ENCODE data around the gene EVC2. TPM values are rescaled to one million over a fixed set of nuclear protein-coding genes. Genes with fewer than 3 reads are reported as not detected.

EVC2 gene
- total and polyA plus RNA-seq, 2 of the 13 experiments (the other 11 are each of a cell fraction or from before 2014, with no cell fraction given) = not detected

DNA sequence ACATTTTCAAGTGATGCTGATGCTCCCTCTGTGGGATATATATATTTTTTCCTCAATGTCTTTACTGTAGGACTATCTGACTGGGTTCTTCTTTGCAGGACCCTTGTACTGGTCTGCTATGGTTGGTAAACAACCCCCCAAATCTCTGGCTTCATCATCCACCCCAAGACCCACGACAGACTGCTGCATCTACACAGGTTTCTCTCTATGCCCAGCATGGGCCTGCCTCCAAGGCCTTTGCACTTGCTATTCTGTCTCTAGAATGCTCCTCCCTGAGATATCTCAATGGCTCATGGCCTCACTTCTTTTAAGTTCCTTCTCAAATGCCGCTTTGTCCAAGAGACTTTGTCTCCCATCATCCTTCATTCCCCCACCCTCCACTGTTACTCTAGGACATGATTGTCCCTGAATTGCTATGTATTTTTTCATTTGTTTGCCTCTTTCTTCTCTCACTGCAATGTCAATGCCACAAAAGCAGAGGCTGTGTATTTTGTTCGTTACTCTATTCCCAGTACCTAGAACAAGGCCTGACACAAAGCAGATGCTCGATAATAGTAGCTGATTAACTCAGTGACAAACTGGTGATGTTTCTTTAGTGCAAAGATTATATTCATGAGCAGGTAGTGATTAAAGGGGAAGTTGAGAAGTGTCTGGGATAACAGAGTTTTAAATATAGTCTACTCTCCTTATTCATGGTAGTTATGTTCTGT is 9.2 kb upstream of the EVC2 start (continued):
- TF ChIP-seq, protein P1, sequence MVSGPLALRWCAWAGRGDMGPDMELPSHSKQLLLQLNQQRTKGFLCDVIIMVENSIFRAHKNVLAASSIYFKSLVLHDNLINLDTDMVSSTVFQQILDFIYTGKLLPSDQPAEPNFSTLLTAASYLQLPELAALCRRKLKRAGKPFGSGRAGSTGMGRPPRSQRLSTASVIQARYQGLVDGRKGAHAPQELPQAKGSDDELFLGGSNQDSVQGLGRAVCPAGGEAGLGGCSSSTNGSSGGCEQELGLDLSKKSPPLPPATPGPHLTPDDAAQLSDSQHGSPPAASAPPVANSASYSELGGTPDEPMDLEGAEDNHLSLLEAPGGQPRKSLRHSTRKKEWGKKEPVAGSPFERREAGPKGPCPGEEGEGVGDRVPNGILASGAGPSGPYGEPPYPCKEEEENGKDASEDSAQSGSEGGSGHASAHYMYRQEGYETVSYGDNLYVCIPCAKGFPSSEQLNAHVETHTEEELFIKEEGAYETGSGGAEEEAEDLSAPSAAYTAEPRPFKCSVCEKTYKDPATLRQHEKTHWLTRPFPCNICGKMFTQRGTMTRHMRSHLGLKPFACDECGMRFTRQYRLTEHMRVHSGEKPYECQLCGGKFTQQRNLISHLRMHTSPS (CRISPR knock-in tag; IDR thresholded peaks at IDR 0.05; ENCODE audit: low read depth) = no peak
- TF ChIP-seq PHF8 (CRISPR knock-in tag; IDR thresholded peaks at IDR 0.05) (no peak), NCOA5 (CRISPR knock-in tag; IDR thresholded peaks at IDR 0.05) (no peak), TRAFD1 (CRISPR knock-in tag; IDR thresholded peaks at IDR 0.05; ENCODE audit: borderline replicate concordance) (no peak), ZNF775 (CRISPR knock-in tag; IDR thresholded peaks at IDR 0.05; ENCODE audit: borderline replicate concordance) (no peak), ZNF780A (CRISPR knock-in tag; IDR thresholded peaks at IDR 0.05) (no peak), MAFK (conservative IDR thresholded peaks at IDR 0.05 in 1 of 2, IDR thresholded peaks at IDR 0.05 in 1 of 2; ENCODE audit: low read length in 2 of 2) (no peak), KDM5B (CRISPR knock-in tag; IDR thresholded peaks at IDR 0.05; ENCODE audit: borderline replicate concordance) (no peak), ONECUT2 (CRISPR knock-in tag; IDR thresholded peaks at IDR 0.05) (peak; percentile 28; the same call in 1 of the 2 replicates), ATF1 (CRISPR knock-in tag; IDR thresholded peaks at IDR 0.05) (0 out of 2 replicates have a peak, but pooled peaks have one; percentile 40), ZNF530 (CRISPR knock-in tag; IDR thresholded peaks at IDR 0.05; ENCODE audit: low read depth) (no peak), POLR2AphosphoS5 (IDR thresholded peaks at IDR 0.05; ENCODE audit: low read depth, low read length) (no peak), FOXO1 (CRISPR knock-in tag; IDR thresholded peaks at IDR 0.05) (no peak), ZNF20 (CRISPR knock-in tag; IDR thresholded peaks at IDR 0.05) (no peak)
- TF ChIP-seq, protein P2, sequence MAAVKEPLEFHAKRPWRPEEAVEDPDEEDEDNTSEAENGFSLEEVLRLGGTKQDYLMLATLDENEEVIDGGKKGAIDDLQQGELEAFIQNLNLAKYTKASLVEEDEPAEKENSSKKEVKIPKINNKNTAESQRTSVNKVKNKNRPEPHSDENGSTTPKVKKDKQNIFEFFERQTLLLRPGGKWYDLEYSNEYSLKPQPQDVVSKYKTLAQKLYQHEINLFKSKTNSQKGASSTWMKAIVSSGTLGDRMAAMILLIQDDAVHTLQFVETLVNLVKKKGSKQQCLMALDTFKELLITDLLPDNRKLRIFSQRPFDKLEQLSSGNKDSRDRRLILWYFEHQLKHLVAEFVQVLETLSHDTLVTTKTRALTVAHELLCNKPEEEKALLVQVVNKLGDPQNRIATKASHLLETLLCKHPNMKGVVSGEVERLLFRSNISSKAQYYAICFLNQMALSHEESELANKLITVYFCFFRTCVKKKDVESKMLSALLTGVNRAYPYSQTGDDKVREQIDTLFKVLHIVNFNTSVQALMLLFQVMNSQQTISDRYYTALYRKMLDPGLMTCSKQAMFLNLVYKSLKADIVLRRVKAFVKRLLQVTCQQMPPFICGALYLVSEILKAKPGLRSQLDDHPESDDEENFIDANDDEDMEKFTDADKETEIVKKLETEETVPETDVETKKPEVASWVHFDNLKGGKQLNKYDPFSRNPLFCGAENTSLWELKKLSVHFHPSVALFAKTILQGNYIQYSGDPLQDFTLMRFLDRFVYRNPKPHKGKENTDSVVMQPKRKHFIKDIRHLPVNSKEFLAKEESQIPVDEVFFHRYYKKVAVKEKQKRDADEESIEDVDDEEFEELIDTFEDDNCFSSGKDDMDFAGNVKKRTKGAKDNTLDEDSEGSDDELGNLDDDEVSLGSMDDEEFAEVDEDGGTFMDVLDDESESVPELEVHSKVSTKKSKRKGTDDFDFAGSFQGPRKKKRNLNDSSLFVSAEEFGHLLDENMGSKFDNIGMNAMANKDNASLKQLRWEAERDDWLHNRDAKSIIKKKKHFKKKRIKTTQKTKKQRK (IDR thresholded peaks at IDR 0.05; ENCODE audit: low read length) = no peak
- TF ChIP-seq, protein P3, sequence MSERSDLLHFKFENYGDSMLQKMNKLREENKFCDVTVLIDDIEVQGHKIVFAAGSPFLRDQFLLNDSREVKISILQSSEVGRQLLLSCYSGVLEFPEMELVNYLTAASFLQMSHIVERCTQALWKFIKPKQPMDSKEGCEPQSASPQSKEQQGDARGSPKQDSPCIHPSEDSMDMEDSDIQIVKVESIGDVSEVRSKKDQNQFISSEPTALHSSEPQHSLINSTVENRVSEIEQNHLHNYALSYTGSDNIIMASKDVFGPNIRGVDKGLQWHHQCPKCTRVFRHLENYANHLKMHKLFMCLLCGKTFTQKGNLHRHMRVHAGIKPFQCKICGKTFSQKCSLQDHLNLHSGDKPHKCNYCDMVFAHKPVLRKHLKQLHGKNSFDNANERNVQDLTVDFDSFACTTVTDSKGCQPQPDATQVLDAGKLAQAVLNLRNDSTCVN (CRISPR knock-in tag; IDR thresholded peaks at IDR 0.05; ENCODE audit: borderline replicate concordance) = no peak
- TF ChIP-seq, protein P4, sequence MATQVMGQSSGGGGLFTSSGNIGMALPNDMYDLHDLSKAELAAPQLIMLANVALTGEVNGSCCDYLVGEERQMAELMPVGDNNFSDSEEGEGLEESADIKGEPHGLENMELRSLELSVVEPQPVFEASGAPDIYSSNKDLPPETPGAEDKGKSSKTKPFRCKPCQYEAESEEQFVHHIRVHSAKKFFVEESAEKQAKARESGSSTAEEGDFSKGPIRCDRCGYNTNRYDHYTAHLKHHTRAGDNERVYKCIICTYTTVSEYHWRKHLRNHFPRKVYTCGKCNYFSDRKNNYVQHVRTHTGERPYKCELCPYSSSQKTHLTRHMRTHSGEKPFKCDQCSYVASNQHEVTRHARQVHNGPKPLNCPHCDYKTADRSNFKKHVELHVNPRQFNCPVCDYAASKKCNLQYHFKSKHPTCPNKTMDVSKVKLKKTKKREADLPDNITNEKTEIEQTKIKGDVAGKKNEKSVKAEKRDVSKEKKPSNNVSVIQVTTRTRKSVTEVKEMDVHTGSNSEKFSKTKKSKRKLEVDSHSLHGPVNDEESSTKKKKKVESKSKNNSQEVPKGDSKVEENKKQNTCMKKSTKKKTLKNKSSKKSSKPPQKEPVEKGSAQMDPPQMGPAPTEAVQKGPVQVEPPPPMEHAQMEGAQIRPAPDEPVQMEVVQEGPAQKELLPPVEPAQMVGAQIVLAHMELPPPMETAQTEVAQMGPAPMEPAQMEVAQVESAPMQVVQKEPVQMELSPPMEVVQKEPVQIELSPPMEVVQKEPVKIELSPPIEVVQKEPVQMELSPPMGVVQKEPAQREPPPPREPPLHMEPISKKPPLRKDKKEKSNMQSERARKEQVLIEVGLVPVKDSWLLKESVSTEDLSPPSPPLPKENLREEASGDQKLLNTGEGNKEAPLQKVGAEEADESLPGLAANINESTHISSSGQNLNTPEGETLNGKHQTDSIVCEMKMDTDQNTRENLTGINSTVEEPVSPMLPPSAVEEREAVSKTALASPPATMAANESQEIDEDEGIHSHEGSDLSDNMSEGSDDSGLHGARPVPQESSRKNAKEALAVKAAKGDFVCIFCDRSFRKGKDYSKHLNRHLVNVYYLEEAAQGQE (IDR thresholded peaks at IDR 0.05; ENCODE audit: borderline replicate concordance in 1 of 2, low read depth in 1 of 2, low read length in 2 of 2) = no peak
